Embryonic facial prominence (tissue), 1 donor: Measurements from ENCODE around the gene NDOR1.
A peak's percentile ranks its signal among the peaks of the same experiment; 100 is the strongest.

Source experiments
- DNase-seq: peaks from one replicate; pipeline ENCODE4 v3.0.0-alpha.2; 2016; ENCODE audit errors: extremely low spot score

NDOR1 gene

DNA sequence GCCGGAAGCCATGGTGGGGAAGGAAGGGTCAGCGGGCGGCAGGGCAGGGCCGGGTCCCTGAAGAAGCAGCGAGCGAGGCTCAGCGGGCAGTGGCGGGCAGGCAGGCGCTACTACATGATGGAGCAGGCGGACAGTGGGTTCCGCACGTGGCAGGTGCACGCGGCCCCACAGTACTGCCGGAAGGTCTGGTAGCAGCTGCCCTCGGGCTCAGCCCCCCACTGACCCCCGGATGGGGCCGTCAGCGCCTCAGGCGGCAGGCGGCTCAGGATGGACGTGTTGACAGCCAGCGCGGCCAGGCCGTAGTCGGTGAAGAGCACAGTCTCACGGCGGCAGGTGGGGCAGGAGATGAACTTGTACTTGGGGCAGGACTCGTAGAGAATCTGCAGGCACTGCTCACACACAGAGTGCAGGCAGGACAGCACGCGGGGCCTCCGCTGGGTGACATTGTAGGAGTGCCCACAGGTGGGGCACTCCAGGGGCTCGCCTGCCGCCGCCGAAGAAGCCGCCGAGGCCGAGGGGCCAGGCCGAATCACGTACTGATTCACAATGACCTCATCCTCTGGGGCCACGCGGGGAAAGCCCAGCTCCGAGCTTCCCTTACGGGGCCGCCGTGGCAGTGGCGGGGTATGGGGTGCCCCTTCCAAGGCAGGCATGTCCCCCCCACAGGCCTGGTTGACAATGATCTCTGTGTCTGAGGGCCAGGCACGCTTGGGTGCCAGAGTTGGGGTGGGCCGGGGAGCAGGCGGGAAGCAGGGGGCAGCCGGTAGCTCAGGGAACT lies 15.0 kb downstream of the NDOR1 start:
- DNase-seq = no peak

DNA sequence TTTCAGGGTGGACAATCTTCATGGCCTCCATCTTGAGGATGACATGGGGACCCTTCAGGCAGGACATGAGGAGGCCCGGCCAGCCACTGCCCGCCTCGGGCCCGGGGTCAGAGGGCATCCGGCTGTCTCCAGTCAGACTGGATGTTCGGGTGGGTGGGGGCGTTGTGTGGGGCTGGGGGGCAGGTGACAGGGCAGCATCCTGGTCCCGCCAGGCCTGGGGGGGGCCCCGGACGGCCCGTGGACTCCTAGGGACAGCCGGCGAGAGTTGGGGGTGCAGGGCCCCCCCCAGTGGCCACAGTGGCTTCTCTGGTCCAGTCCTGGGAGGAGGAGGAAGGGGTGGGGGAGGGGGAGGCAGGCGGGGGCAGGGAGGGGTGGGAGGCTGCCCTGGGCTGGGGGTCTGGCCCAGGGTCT lies 15.6 kb downstream of the NDOR1 start:
- DNase-seq = no peak

GRCh38 chr9:137221506-137222111 lies 16.1 kb downstream of the NDOR1 start:
- no peak for DNase-seq

DNA sequence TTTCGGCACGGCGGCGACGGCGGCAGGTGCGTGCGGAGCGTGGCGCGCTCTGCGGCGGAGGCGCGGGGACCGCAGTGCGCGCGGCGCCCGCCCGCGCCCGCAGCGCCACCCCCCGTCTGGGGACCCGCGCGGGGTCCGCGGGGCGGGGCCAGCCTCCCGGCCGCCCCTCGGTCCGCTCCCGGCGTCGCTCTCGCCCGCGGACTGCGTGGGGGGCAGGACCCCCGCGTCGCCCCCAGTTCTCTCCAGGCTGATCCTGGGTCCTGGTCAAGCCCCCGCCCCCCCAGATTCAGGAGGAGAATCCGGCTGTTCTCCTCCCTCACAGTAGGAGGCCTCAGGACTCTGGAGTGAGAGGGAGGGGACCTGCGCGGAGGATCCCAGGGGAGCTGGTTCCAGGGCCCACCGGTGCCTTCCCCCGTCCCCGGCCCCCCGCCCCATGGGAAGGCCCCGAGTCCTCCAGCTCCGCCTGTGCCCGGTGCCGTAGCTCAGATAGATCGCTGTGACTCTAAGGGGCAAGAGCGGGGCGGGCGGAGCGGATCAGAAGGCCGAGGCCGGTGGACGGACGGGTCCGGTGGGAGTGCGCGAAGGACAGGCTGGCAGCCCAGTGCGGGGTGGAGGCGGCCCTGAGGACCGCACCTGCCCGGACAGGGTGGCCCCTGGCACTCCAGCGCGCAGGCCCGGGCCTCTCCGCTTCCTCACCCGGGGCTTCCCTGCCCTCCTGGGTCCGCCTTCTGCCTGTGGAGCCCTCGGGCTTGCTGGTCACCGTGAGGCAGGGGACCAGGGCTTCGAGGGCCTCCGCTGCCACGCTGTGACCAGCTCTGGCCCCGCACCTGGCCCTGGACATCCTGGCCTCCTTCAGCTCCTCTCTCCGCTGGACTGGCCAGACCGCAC lies 16.9 kb downstream of the NDOR1 start, which contains the start of gene RNF208:
Gene RNF208, minus strand, starts transcription at position 51 of the 888 bp plus-strand sequence. CDS start 1,028 bp downstream, outside the sequence.
- DNase-seq = no peak

DNA sequence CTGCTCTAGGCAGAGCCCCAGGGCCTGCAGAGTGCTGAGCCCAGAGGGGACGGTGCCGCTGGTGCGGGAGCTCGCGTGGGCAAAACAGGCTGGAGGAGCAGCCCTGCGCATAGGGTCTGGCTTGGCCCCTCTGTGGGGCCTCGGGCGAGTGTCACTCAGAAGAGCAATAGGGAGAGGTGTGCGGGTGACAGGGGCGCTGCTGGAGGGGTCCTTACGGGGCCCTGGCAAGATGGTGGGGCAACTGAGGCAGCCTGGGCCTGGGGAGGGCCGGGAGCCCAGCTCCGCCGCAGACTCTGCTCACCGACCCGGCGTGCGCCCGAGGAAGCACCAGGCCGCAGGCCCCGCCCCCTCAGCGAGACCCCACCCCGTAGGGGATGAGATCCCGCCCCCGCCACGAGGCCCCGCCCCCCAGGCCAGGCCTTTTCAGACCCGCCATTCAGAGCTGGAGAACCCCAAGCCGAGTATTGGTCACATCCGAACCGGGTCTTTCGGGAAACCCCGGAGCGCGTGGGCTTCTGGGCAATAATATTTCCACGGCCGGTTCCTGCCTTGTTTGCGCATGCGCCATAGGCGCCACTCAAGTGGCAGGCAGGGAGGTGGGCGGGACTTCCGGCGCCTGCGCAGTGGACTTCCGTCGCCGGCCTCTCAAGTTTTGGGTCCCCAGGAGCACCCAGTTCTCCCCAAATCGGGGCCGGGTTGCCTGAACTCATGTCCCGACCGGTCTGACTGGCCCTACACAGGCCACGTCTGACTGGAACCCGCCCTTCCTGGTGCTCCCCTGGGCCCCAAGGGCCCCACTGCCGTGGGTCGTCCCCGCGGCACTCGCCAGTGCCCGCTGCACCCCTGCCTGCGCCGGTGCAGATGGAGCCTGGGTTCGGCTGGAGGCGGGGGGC lies 17.8 kb downstream of the NDOR1 start:
- peak; percentile 91 for DNase-seq

DNA sequence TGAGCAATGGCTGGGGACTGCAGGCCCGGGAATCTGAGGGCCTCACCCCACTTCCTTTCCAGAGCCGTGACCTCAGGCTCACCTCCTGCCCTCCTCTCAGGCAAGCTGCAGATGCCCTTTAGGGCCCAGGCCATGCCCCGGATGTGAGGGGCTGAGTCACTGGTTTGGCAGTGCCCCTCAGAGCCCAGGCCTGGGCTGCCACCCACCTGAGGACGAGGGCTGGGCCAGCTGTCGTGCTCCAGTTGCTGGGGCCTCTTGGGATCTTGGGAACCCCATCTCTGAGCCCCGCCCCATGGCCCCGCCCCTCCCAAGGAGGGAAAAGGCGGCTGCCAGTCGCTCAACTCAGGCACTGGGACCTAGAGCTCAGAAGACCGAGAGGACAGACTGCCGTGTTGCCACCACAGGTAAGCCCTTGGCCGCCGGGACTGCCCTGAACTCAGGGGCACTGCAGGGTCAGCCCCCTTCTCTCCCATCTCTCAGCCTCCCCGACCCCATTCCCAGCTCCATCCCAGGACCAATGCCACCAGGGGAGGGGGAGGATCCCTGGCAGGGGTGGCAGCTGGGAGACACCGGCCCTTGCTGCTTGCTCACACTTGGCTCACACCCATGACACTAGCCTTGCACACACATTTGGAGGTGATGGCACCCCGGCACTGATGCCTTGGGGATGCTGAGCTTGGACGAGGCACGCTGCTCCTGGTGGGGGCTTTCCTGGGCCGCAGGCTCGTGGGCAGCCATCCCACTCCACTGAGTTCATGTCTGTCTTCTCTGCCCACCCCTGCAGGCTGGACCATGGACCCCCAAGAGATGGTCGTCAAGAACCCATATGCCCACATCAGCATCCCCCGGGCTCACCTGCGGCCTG lies 19.6 kb downstream of the NDOR1 start, which contains the start of gene CYSRT1:
Gene CYSRT1, plus strand, starts transcription at position 345 of the 865 bp plus-strand sequence. Its CDS starts 448 bp downstream, at position 793.
- DNase-seq = no peak

DNA sequence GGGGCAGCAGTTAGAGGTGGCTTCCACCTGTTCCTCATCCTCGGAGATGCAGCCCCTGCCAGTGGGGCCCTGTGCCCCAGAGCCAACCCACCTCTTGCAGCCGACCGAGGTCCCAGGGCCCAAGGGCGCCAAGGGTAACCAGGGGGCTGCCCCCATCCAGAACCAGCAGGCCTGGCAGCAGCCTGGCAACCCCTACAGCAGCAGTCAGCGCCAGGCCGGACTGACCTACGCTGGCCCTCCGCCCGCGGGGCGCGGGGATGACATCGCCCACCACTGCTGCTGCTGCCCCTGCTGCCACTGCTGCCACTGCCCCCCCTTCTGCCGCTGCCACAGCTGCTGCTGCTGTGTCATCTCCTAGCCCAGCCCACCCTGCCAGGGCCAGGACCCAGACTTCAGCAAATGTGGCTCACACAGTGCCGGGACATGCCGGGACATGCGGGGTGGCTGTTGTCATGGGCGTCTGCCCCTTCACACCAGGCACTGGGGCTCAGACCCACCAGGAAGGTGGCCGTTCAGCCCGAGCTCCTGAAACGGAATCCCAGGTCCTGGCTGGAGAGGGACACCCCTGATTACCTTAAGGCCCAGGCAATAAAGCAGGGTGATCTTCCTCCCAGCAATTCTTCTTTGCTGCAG lies 20.3 kb downstream of the NDOR1 start:
- DNase-seq = no peak

GRCh38 chr9:137226338-137227053 lies 21.0 kb downstream of the NDOR1 start:
- DNase-seq = no peak

GRCh38 chr9:137227054-137227852 lies 21.8 kb downstream of the NDOR1 start, which contains the start of gene RNF224:
Gene RNF224 (plus strand): TSS chr9:137227502. CDS start chr9:137228336, 834 bp downstream.
- no peak for DNase-seq

DNA sequence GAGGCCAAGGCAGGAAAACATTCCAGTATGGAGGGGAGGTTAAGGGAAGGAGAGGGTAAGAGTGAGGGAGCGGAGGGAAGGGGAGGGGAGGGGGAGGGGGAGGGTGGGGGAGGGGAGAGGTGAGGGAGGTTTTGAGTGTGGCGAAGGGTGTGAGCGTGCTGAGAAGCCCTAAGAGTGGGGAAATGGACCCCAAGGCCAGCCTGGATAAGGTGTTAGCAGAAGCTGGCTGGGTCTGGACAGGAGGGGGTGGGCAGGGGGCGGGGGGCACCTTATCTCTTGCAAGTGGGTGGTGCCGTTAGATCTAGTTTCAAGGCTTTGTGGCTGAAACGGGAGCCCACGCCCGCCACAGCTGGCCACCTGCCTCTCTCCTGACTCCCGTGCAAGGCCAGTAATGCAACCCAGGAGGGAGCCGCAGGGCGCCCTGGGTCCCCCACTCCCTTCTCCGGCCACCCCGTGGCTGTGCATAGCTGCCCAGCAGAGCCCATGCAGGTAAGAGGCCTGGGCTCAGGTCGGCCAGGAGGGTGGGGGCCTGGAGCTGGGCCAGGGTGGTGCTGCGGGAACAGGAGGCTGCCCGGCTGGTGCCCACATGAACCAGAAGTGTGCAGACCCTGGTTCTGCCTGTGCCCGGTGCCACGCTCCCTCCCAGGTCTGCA lies 22.5 kb downstream of the NDOR1 start:
- DNase-seq = no peak

DNA sequence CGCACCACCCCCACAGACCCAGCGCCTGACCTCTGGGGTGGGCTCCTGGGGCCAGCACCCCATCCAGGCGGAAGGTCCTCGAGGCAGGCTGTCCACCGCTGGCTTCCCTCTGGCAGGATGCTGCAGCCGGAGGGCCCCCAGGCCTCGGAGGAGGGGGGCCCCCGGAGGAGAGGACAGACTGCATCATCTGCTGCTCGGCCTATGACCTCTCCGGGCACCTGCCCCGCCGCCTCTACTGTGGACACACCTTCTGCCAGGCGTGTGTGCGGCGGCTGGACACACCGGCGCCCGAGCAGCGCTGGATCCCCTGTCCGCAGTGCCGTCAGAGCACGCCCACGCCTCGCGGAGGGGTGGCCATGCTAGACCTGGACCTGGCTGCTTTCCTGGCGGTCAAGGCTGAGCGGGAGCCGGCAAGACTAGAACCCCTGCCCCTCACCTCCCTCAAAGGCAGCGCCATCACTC lies 23.0 kb downstream of the NDOR1 start:
- no peak for DNase-seq

DNA sequence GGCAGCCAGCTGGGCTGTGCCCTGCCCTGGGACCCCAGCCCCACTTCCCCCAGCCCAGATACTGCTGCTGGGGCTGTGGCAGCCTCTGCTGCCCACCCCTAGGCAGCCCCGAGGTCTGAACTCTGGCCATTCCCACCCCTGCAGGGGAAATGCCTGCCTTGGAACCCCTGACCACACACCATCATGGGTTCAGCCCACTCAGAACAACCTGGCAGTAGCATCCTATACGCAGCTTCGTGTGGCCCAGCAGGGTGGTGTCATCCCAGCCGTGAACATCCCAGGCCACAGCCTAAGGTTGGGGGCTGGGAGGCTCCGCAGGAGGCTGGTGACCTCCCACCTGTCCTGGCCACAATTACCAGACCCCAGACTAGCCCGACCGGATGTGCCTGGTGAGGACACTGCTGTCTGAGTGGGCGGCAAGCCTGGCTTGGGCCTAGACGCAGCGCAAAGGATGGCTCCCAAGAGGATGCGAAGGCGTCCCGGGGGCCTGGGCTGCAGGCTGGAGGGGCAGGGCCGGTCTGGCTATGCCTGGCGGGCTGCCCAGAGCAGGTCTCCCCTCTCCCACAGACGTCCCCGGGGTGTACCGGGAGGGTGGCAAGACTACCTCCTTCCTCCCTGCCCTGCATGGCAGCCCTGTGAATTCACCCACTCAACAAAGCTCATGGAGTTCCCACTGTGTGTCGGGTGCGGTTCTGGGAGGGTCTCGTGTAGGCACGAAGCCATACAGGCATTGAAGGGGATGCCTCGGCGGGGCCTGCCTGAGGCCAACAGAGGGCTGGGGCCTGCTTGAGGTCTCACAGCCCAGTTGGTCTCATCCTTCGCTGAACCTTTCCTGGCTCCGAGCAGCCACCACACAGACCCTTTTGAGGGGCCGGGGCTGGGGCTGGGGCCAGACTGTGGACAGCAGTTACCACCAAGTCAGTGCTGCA lies 23.7 kb downstream of the NDOR1 start:
- DNase-seq = no peak

GRCh38 chr9:137229903-137230704 lies 24.6 kb downstream of the NDOR1 start:
- DNase-seq = no peak

DNA sequence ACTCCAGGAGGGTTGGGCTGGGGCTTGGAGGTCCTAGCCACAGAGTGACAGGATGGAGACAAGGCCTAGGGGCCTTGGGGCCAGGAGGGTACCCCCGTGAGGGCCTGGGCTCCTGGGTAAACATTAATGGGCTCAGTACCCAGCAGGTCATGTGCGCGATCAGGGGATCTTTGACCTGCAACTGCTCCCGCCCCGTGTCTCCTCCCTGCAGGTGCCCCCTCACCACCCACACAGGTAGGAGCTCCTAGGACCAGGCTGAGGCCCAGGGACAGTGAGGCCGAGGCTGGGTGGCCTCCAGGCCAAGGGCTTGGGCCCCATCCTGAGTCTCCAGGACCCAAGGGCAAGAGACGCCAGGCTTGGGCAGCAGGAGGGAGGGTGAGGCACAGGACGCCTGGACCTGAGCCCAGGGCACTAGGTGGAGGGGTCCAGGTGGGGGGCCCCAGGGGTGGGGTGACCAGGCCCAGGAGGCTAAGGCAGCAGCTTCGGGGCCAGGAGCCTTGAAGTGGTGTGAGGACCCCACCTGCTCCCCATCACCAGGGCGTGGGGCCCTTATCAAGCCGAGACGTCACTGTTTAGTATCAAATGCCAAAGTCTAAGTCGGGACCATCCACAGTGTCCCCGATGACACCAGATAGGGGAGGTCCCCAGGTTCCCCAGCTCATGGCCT lies 25.3 kb downstream of the NDOR1 start, which contains the start of gene SLC34A3:
Gene SLC34A3, plus strand, starts transcription at position 197 of the 667 bp plus-strand sequence. CDS start 802 bp downstream, outside the sequence.
- no peak for DNase-seq
